ENCODE data around the gene SH3D21. TPM values are rescaled to one million over a fixed set of nuclear protein-coding genes. Genes with fewer than 3 reads are reported as not detected.

Gene SH3D21
- total RNA-seq, 1 donor from 2014 or later: 17.2 TPM

GRCh38 chr1:36355811-36356210 lies 49.6 kb downstream of the SH3D21 start:
- intact Hi-C loops (cut with DNase I): no loop called here
- H3K4me1 ChIP-seq: peaks cover 36% of the 10 kb centered on the region
- peaks cover 0 to 63% of the 10 kb centered on the region in 2 donors for H3K36me3 ChIP-seq

GRCh38 chr1:36358514-36359084 lies 52.4 kb downstream of the SH3D21 start:
- Histone ChIP-seq H3K36me3 (peaks cover 0 to 73% of the 10 kb centered on the region in 2 donors), H3K4me1 (peaks cover 8% of the 10 kb centered on the region), H3K4me3 (no peak overlapping the region), H3K27me3 (no peaks in the 10 kb centered on the region), H3K27ac (no peak overlapping the region), H3K9me3 (no peaks in the 10 kb centered on the region)
- DNase-seq (ENCODE audit: extremely low spot score in 2 of 2): no peak
- intact Hi-C loops (cut with DNase I): no loop called here
- TF ChIP-seq POLR2A (IDR thresholded peaks at IDR 0.05): no peak
- TF ChIP-seq POLR2AphosphoS5 (IDR thresholded peaks at IDR 0.05; ENCODE audit: insufficient read depth in 1 of 2, low read depth in 1 of 2): no peak
- TF ChIP-seq CTCF (IDR thresholded peaks at IDR 0.05): no peak

More at GRCh38 chr1:36355811-36356210, 49.6 kb downstream of the SH3D21 start:
- H3K4me3 ChIP-seq: no peak overlapping the region
- no peaks in the 10 kb centered on the region for H3K9me3 ChIP-seq
- TF ChIP-seq POLR2AphosphoS5 (IDR thresholded peaks at IDR 0.05; ENCODE audit: insufficient read depth in 1 of 2, low read depth in 1 of 2) (no peak), CTCF (IDR thresholded peaks at IDR 0.05) (no peak), POLR2A (IDR thresholded peaks at IDR 0.05) (no peak)
- DNase-seq (ENCODE audit: extremely low spot score in 2 of 2): no peak
- H3K27ac ChIP-seq: no peak overlapping the region
- no peaks in the 10 kb centered on the region for H3K27me3 ChIP-seq

GRCh38 chr1:36359383-36359782 lies 53.2 kb downstream of the SH3D21 start:
- H3K27me3 ChIP-seq: no peaks in the 10 kb centered on the region
- H3K36me3 ChIP-seq: peaks cover 0 to 65% of the 10 kb centered on the region in 2 donors
- TF ChIP-seq POLR2A (IDR thresholded peaks at IDR 0.05) (no peak), CTCF (IDR thresholded peaks at IDR 0.05) (no peak), POLR2AphosphoS5 (IDR thresholded peaks at IDR 0.05; ENCODE audit: insufficient read depth in 1 of 2, low read depth in 1 of 2) (no peak)
- peaks cover 8% of the 10 kb centered on the region for H3K4me1 ChIP-seq
- intact Hi-C loops (cut with DNase I): no loop called here
- no peak overlapping the region for H3K27ac ChIP-seq
- no peak for DNase-seq (ENCODE audit: extremely low spot score in 2 of 2)
- H3K4me3 ChIP-seq: no peak overlapping the region
- H3K9me3 ChIP-seq: no peaks in the 10 kb centered on the region

- Histone ChIP-seq H3K4me1 (peaks cover 11% of the 10 kb centered on the region), H3K4me3 (no peak overlapping the region), H3K27ac (no peak overlapping the region), H3K27me3 (no peaks in the 10 kb centered on the region), H3K9me3 (no peaks in the 10 kb centered on the region), H3K36me3 (peaks cover 0 to 58% of the 10 kb centered on the region in 2 donors)
- intact Hi-C loops (cut with DNase I): no loop called here
- DNase-seq (ENCODE audit: extremely low spot score in 2 of 2): no peak
- peak in 1 of 2 donors; percentile 58 for TF ChIP-seq POLR2AphosphoS5 (IDR thresholded peaks at IDR 0.05; ENCODE audit: insufficient read depth in 1 of 2, low read depth in 1 of 2)
- TF ChIP-seq POLR2A (IDR thresholded peaks at IDR 0.05): no peak
- no peak for TF ChIP-seq CTCF (IDR thresholded peaks at IDR 0.05)
Measured at GRCh38 chr1:36359911-36360550, 53.9 kb downstream of the SH3D21 start.

GRCh38 chr1:36365381-36365780 lies 59.2 kb downstream of the SH3D21 start:
- no peaks in the 10 kb centered on the region for H3K27me3 ChIP-seq
- intact Hi-C loops (cut with DNase I): no loop called here
- no peak for DNase-seq (ENCODE audit: extremely low spot score in 2 of 2)

More at GRCh38 chr1:36365381-36365780, 59.2 kb downstream of the SH3D21 start:
- peak overlapping the region; percentile 70 for H3K27ac ChIP-seq
- peaks cover 43% of the 10 kb centered on the region for H3K4me1 ChIP-seq
- no peak overlapping the region for H3K4me3 ChIP-seq
- no peaks in the 10 kb centered on the region for H3K9me3 ChIP-seq
- TF ChIP-seq CTCF (IDR thresholded peaks at IDR 0.05) (no peak), POLR2AphosphoS5 (IDR thresholded peaks at IDR 0.05; ENCODE audit: insufficient read depth in 1 of 2, low read depth in 1 of 2) (no peak), POLR2A (IDR thresholded peaks at IDR 0.05) (no peak)
- peaks cover 0 to 19% of the 10 kb centered on the region in 2 donors for H3K36me3 ChIP-seq
